HepG2 (cell line): ENCODE results near the gene AATF. TPM values are rescaled to one million over a fixed set of nuclear protein-coding genes. Genes with fewer than 3 reads are reported as not detected.
A peak's percentile ranks its signal among the peaks of the same experiment; 100 is the strongest.

Source experiments
- ETV6 ChIP-seq: sonication (generic); formaldehyde crosslinking; conservative IDR thresholded peaks from 2 replicates; pipeline ENCODE4 v1.4.0; 2020; ENCODE audit warnings: missing genetic modification reagents
- FOXK2 ChIP-seq: fragments of 450-650 bp; IDR thresholded peaks from 2 replicates; pipeline ENCODE4 v1.6.1; 2016
- MED8 ChIP-seq: sonication (generic); formaldehyde crosslinking; IDR thresholded peaks from 2 replicates; pipeline ENCODE4 v1.8.1; 2023; ENCODE audit warnings: mild to moderate bottlenecking, missing genetic modification reagents; ENCODE audit not compliant: insufficient replicate concordance
- RCOR2 ChIP-seq: IDR thresholded peaks from 2 replicates; pipeline ENCODE4 v1.6.1; 2016; ENCODE audit warnings: missing biosample characterization, missing genetic modification reagents
- RFXAP ChIP-seq: sonication (generic); formaldehyde crosslinking; IDR thresholded peaks from 2 replicates; pipeline ENCODE4 v1.4.0; 2020; ENCODE audit warnings: missing genetic modification reagents, borderline replicate concordance
- ZNF703 ChIP-seq: sonication (generic); formaldehyde crosslinking; IDR thresholded peaks from 2 replicates; pipeline ENCODE4 v1.5.1; 2020; ENCODE audit warnings: missing genetic modification reagents, mild to moderate bottlenecking, moderate library complexity, borderline replicate concordance
- ZNF766 ChIP-seq: sonication (generic); formaldehyde crosslinking; IDR thresholded peaks from 2 replicates; pipeline ENCODE4 v1.5.0; 2020; ENCODE audit warnings: missing genetic modification reagents, borderline replicate concordance
- ZNF839 ChIP-seq: sonication (generic); formaldehyde crosslinking; IDR thresholded peaks from 2 replicates; pipeline ENCODE4 v1.4.0; 2020; ENCODE audit warnings: missing genetic modification reagents, mild to moderate bottlenecking, borderline replicate concordance
- polyA plus RNA-seq, 8 experiments: library from polyadenylated mRNA; depleted of rRNA in 3 of 8; stranded (reverse) in 7 of 8; unstranded in 1 of 8; fragments of >200 nt; fragmentation: Illumina TruSeq in 4 of 8; extraction: Trizol in 4 of 8; gene quantifications; 2 replicates each; pipeline versions ENCODE4 v1.2.1 to v1.2.3, GENCODE V29; 2011 to 2016; ENCODE audit warnings: low read depth in 4 of 8, missing spikeins in 1 of 8, mixed read lengths in 1 of 8; ENCODE audit not compliant: insufficient read depth in 1 of 8
- total RNA-seq, 5 experiments: library from RNA; depleted of rRNA; stranded (reverse); fragments of >200 nt; fragmentation: Illumina TruSeq; extraction: Trizol; gene quantifications; 2 replicates each; pipeline ENCODE4 v1.2.3, GENCODE V29; 2016; ENCODE audit warnings: low read depth in 1 of 5
- TF ChIP-seq, protein P1 (sequence below): sonication (generic); formaldehyde crosslinking; IDR thresholded peaks from one replicate; pipeline ENCODE4 v1.5.1; 2020; ENCODE audit warnings: mild to moderate bottlenecking, missing genetic modification reagents; ENCODE audit errors: not compliant biosample characterization
- TF ChIP-seq, protein P2 (sequence below): IDR thresholded peaks from 2 replicates; pipeline ENCODE4 v1.6.1; 2016; ENCODE audit warnings: missing compliant biosample characterization, missing genetic modification reagents, borderline replicate concordance
- TF ChIP-seq, protein P3 (sequence below): sonication (generic); formaldehyde crosslinking; IDR thresholded peaks from 2 replicates; pipeline ENCODE4 v1.4.0; 2020; ENCODE audit warnings: missing genetic modification reagents
- TF ChIP-seq, protein P4 (sequence below): sonication (generic); formaldehyde crosslinking; IDR thresholded peaks from 2 replicates; pipeline ENCODE4 v1.5.1; 2020; ENCODE audit warnings: mild to moderate bottlenecking, missing genetic modification reagents, borderline replicate concordance

The AATF gene
- total and polyA plus RNA-seq, 2 of the 13 experiments (the other 11 are each of a cell fraction or from before 2014, with no cell fraction given): 9.1 to 53.3 TPM

DNA sequence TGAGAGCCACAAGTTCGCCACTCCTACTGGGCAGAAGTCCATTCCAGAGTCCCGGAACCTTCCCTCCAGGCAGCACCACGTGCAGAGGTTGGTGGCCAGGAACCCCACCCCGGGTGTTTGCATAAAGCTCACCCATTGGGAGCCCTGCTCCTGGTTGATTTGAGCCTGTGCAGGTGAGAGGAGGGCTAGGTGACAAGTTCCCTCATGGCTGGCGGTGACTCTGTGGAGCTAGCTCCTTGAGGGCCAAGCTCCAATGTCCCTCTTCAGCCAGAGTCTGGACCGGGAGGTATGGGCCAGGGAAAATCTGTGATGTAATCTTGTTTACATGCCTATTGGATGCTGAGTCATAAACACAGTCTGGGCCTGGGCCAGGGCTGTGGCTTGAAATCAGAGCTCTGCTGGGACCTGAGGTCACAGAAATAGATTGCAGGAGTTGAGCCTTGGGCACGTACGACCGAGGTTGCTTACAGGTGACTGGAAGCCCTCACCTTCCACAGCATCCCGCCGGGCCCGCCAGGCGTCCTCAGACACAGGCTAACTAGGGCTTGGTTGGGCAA is 118.9 kb downstream of the AATF start (continued):
- TF ChIP-seq, protein P1, sequence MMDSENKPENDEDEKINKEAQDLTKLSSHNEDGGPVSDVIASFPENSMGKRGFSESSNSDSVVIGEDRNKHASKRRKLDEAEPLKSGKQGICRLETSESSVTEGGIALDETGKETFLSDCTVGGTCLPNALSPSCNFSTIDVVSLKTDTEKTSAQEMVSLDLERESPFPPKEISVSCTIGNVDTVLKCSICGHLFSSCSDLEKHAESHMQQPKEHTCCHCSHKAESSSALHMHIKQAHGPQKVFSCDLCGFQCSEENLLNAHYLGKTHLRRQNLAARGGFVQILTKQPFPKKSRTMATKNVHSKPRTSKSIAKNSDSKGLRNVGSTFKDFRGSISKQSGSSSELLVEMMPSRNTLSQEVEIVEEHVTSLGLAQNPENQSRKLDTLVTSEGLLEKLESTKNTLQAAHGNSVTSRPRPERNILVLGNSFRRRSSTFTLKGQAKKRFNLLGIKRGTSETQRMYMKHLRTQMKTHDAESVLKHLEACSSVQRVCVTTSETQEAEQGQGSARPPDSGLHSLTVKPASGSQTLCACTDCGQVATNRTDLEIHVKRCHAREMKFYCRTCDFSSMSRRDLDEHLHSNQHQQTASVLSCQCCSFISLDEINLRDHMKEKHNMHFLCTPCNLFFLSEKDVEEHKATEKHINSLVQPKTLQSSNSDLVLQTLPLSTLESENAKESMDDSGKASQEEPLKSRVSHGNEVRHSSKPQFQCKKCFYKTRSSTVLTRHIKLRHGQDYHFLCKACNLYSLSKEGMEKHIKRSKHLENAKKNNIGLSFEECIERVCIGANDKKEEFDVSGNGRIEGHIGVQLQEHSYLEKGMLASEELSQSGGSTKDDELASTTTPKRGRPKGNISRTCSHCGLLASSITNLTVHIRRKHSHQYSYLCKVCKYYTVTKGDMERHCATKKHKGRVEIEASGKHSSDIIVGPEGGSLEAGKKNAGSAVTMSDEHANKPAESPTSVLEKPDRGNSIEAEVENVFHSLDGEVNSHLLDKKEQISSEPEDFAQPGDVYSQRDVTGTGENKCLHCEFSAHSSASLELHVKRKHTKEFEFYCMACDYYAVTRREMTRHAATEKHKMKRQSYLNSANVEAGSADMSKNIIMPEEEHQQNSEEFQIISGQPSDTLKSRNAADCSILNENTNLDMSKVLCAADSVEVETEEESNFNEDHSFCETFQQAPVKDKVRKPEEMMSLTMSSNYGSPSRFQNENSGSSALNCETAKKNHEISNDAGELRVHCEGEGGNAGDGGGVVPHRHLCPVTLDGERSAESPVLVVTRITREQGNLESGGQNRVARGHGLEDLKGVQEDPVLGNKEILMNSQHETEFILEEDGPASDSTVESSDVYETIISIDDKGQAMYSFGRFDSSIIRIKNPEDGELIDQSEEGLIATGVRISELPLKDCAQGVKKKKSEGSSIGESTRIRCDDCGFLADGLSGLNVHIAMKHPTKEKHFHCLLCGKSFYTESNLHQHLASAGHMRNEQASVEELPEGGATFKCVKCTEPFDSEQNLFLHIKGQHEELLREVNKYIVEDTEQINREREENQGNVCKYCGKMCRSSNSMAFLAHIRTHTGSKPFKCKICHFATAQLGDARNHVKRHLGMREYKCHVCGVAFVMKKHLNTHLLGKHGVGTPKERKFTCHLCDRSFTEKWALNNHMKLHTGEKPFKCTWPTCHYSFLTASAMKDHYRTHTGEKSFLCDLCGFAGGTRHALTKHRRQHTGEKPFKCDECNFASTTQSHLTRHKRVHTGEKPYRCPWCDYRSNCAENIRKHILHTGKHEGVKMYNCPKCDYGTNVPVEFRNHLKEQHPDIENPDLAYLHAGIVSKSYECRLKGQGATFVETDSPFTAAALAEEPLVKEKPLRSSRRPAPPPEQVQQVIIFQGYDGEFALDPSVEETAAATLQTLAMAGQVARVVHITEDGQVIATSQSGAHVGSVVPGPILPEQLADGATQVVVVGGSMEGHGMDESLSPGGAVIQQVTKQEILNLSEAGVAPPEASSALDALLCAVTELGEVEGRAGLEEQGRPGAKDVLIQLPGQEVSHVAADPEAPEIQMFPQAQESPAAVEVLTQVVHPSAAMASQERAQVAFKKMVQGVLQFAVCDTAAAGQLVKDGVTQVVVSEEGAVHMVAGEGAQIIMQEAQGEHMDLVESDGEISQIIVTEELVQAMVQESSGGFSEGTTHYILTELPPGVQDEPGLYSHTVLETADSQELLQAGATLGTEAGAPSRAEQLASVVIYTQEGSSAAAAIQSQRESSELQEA (CRISPR knock-in tag): no peak
- TF ChIP-seq, protein P2, sequence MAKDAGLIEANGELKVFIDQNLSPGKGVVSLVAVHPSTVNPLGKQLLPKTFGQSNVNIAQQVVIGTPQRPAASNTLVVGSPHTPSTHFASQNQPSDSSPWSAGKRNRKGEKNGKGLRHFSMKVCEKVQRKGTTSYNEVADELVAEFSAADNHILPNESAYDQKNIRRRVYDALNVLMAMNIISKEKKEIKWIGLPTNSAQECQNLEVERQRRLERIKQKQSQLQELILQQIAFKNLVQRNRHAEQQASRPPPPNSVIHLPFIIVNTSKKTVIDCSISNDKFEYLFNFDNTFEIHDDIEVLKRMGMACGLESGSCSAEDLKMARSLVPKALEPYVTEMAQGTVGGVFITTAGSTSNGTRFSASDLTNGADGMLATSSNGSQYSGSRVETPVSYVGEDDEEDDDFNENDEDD (CRISPR knock-in tag): peak; percentile 78; the same call in 1 of the 2 replicates
- TF ChIP-seq MED8 (CRISPR knock-in tag) (no peak), ZNF839 (no peak), ETV6 (CRISPR knock-in tag) (no peak), ZNF703 (CRISPR knock-in tag) (no peak), RCOR2 (CRISPR knock-in tag) (no peak), ZNF766 (CRISPR knock-in tag) (peak; percentile 45; the same call in 1 of the 2 replicates), RFXAP (CRISPR knock-in tag) (0 out of 2 replicates have a peak, but pooled peaks have one; percentile 64), FOXK2 (peak; percentile 51; the same call in 1 of the 2 replicates)
- TF ChIP-seq, protein P3, sequence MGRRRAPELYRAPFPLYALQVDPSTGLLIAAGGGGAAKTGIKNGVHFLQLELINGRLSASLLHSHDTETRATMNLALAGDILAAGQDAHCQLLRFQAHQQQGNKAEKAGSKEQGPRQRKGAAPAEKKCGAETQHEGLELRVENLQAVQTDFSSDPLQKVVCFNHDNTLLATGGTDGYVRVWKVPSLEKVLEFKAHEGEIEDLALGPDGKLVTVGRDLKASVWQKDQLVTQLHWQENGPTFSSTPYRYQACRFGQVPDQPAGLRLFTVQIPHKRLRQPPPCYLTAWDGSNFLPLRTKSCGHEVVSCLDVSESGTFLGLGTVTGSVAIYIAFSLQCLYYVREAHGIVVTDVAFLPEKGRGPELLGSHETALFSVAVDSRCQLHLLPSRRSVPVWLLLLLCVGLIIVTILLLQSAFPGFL (CRISPR knock-in tag): no peak
- TF ChIP-seq, protein P4, sequence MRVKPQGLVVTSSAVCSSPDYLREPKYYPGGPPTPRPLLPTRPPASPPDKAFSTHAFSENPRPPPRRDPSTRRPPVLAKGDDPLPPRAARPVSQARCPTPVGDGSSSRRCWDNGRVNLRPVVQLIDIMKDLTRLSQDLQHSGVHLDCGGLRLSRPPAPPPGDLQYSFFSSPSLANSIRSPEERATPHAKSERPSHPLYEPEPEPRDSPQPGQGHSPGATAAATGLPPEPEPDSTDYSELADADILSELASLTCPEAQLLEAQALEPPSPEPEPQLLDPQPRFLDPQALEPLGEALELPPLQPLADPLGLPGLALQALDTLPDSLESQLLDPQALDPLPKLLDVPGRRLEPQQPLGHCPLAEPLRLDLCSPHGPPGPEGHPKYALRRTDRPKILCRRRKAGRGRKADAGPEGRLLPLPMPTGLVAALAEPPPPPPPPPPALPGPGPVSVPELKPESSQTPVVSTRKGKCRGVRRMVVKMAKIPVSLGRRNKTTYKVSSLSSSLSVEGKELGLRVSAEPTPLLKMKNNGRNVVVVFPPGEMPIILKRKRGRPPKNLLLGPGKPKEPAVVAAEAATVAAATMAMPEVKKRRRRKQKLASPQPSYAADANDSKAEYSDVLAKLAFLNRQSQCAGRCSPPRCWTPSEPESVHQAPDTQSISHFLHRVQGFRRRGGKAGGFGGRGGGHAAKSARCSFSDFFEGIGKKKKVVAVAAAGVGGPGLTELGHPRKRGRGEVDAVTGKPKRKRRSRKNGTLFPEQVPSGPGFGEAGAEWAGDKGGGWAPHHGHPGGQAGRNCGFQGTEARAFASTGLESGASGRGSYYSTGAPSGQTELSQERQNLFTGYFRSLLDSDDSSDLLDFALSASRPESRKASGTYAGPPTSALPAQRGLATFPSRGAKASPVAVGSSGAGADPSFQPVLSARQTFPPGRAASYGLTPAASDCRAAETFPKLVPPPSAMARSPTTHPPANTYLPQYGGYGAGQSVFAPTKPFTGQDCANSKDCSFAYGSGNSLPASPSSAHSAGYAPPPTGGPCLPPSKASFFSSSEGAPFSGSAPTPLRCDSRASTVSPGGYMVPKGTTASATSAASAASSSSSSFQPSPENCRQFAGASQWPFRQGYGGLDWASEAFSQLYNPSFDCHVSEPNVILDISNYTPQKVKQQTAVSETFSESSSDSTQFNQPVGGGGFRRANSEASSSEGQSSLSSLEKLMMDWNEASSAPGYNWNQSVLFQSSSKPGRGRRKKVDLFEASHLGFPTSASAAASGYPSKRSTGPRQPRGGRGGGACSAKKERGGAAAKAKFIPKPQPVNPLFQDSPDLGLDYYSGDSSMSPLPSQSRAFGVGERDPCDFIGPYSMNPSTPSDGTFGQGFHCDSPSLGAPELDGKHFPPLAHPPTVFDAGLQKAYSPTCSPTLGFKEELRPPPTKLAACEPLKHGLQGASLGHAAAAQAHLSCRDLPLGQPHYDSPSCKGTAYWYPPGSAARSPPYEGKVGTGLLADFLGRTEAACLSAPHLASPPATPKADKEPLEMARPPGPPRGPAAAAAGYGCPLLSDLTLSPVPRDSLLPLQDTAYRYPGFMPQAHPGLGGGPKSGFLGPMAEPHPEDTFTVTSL: 0 out of 2 replicates have a peak, but pooled peaks have one; percentile 18
